Activated CD4-positive, alpha-beta T cell treated with anti-CD3 and anti-CD28 coated beads for 1 hour (primary cell): ENCODE data around the gene AFDN.
"Not testable (repeated sequence)": the region's sequence is repeated elsewhere in the genome, so short reads cannot be mapped to it uniquely, and the experiment has no call there.

ENCODE experiments used
- DNase-seq: peaks from one replicate; pipeline ENCODE4 v3.0.0-alpha.2; 2020

AFDN gene

DNA sequence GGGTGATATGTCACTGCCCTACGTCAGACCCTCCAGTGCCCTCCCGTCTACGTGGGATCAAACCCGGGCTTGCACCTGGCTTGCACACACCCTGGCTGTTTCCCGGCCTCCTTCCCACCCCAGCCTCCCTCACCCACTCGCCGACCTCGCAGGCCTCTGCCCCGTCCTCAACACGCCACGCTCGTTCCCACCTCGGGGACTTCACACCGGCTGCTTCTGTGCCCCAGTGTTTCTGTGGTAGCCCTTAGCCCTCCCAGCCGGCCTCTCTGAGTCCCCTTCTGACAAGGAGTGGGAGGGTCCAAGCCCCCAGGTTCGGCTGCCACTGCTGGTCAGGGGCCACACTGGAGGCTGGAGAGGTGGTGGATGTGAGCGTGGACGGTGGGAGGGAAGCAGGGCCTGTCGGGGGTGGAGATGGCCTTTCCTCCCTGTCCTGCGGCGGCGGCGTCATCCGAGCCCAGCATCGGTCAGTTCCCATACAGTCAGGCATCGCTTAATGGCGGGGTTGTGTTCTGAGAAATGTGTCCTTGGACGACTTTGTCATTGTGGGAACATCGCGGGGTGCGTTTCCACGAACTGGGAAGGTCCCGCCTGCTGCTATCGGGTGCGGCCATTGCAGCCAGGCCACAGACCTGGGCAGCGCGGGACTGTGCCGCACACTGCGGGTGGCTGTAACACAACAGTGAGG, 159.3 kb downstream of the AFDN start:
- DNase-seq: no peak

DNA sequence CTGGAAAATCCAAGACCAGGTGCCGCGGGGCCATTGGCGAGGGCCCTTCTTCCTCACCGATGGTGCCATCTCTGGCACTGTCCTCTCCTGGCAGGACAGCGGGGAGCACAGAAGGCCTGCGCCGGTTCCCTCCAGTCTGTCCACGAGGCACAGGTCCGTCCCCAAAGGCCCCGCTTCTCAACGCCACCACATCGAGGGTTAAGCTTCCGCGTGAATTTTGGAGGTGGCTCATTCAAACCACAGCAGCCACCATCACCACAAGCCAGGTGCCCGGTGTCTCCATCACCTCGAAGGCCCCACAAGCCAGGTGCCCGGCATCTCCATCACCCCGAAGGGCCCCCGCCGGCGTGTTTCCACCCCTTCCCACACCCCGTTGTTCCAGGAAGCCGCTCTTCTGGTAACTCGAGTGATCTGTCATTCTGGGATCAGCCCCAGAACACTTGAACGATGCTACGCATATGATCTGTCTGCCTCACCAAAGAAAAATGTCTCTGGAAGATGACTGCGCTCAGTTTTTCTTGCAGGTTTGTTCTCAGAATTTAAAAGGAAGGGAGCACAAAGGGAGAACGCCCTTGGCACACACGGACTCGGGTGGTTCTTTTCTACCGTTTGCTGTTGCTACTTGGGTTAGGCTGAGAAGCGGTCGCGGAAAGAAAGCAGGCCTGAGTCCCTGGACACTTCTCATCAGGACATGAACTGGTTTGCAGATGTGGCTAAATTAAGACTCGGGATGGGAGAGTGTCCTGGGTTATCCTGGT, 160.9 kb downstream of the AFDN start:
- no peak for DNase-seq

DNA sequence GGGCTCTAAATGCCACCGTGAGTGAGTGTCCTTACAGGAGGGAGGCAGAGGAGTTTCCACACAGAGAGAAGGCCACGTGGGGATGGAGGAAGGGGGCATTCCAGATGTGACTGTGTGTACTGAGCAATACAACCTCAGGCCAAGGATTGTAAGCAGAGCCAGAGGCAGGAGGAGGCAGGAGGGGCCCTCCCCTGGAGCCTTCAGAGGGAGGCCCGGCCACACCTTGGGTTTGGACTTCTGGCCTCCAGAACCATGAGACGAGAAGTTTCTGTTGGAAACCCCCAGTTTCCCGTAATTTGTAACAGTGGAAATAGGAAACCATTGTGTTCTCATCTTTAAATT, 161.4 kb downstream of the AFDN start:
- DNase-seq: no peak

- no peak for DNase-seq
Measured at GRCh38 chr6:167988945-167989841, 162.5 kb downstream of the AFDN start.

DNA sequence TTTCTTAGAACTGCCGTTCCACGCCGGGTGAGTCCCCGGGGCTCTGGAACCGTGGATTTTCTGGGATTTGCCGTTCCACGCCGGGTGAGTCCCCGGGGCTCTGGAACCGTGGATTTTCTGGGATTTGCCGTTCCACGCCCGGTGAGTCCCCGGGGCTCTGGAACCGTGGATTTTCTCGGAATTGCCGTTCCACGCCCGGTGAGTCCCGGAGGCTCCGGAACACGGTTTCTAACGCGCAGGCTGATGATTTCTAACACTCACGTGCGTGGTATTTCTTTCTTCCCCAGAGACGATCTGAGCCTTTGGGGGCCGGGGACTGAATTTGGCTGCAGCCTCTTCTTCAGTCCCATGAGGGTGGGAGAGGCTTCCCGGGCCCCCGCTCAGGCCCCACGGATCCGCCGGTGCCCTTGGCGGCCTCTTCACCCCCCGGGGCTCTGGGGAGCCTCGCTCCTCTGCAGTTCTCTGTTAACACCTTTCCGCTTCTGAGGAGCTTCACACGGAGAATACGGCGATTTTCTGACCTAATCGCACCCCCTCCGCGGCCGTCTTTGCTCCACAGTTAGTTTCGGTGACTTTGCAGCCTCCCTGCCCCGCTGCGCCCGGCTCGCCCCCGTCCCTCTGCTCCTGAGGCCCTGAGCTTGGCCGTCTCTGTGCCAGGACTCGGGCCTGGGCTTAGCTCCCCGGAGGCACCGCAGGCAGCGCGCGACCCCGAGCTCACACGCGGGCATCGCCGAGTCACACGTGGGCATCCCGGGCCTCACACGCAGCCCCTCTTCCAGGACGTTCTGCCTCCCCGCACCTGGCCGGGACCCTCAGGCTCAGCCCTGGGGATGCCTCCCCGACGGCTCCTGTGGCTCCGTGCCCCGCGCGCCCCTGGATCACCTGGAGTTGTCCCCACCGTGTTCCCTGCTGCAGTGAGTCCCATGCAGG, 163.6 kb downstream of the AFDN start:
- no peak for DNase-seq

GRCh38 chr6:167993169-167993568, 166.5 kb downstream of the AFDN start:
- no peak for DNase-seq

DNA sequence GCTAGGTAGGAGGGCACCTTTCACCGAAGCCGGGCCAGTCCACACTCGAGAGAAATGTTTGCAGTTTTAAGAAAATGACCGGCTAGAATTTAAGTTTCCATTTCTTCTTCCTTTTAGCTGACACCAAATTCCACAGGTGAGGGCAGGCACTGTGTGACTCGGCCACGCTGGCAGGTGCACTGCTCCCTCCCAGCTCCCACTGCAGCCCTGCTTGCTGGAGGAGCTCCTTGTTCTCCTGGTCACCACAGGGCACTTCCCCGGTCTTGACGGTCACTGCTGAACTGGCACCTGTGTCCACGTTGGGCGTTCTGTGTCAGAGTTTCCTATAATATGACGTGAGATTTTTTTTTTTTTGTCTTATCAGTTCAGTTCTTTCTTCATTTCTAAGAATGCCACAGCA, 167.1 kb downstream of the AFDN start:
- no peak for DNase-seq

DNA sequence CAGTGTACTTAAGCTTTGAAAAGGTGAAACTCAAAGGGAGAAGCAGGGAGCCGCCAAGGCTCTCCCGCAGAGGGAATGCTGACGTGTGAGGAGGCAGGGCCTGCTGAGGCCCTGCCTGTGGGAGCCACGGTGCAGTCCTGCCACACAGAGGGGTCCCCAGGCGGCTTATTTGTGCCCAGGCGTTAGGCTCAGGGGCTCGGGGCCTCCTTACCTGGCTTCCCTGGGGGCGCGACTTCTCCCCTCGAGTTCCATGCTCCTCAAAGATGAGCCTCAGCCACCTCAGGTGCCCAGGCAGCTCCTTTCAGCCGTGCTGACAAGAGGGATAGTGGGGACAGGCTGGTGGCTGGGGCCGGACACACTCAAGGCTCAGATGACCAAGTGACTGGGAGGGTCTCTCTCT, 168.6 kb downstream of the AFDN start:
- DNase-seq: no peak

GRCh38 chr6:167995731-167996151, 169.0 kb downstream of the AFDN start:
- DNase-seq: no peak

GRCh38 chr6:167996424-167997199, 169.9 kb downstream of the AFDN start:
- no peak for DNase-seq

DNA sequence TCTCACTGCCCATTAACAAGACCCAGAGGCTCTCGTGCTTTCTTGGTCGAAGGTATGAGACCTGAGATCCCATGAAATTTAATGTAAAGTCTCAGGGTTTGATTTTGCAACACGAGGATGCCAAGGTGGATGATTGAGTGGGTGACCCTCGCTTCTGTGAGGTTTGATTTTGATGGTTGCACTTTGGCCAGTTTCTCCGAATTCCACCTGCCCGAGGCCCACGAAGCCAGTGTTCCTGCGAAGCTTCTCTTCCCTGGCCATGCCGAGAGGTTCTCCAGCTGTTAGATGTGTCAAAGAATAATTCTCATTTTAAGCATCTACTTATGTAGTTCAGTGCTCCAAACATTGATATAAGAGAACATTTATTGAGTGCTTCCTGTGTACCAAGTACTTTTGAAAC, 170.9 kb downstream of the AFDN start, which contains the start of gene KIF25:
Gene KIF25, plus strand, starts transcription at position 30 of the 400 bp plus-strand sequence. CDS start 31,915 bp downstream, outside the sequence.
- no peak for DNase-seq

DNA sequence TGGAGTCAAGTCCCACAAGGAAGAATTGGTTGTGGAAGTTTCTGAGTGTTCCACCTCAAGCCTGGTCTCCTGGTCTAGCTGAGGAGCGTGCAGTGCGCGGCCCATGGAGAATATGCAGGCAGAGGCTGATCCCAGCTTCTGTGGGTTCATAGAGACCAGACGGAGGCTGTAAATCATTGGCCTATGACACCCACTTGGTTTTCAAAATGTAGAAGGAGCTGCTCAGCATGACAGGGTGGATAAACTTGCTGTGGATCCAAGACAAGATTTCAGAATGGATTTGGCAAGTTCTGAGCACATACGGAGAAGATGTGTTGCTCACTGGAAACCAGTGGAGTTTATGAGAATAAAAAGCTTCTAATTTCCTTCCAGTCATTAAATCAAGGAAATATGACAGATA, 171.5 kb downstream of the AFDN start:
- no peak for DNase-seq

GRCh38 chr6:168000198-168001028, 173.7 kb downstream of the AFDN start:
- no peak for DNase-seq

- DNase-seq: no peak
Measured at GRCh38 chr6:168001029-168001332, 174.3 kb downstream of the AFDN start.

DNA sequence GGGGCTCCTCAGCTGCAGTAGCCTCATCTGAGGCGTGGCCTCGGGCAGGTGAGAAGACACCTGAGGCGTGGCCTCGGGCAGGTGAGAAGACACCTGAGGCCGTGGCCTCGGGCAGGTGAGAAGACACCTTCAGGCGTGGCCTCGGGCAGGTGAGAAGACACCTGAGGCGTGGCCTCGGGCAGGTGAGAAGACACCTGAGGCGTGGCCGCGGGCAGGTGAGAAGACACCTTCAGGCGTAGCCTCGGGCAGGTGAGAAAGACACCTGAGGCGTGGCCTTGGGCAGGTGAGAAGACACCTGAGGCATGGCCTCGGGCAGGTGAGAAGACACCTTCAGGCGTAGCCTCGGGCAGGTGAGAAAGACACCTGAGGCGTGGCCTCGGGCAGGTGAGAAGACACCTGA, 174.8 kb downstream of the AFDN start:
- DNase-seq: not testable (repeated sequence)

DNA sequence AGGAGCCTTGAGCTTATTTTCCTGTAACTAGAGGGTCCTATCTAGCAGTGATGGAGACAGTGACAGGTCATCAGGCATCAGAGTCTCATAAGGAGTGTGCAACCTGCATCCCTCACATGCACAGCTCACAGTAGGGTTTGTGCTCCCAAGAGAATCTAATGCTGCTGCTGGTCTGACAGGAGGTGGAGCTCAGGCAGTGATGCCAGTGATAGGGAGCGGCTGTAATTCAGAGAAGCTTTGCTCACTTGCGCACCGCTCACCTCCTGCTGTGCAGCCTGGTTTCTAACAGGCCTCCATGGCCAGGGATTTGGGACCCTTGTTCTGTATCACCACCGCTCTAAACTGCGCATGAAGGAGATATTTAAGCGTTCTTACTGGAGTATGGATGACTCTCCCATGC, 176.1 kb downstream of the AFDN start:
- no peak for DNase-seq

- no peak for DNase-seq
Measured at GRCh38 chr6:168004023-168004422, 177.3 kb downstream of the AFDN start.

GRCh38 chr6:168004945-168005344, 178.2 kb downstream of the AFDN start:
- DNase-seq: no peak

- no peak for DNase-seq
Measured at GRCh38 chr6:168005796-168006195, 179.1 kb downstream of the AFDN start.

- no peak for DNase-seq
Measured at GRCh38 chr6:168007592-168008338, 181.1 kb downstream of the AFDN start.
